Measurements from ENCODE around the gene TMEM244.
"Not testable (repeated sequence)": the region's sequence is repeated elsewhere in the genome, so short reads cannot be mapped to it uniquely, and the experiment has no call there.

Gene TMEM244

DNA sequence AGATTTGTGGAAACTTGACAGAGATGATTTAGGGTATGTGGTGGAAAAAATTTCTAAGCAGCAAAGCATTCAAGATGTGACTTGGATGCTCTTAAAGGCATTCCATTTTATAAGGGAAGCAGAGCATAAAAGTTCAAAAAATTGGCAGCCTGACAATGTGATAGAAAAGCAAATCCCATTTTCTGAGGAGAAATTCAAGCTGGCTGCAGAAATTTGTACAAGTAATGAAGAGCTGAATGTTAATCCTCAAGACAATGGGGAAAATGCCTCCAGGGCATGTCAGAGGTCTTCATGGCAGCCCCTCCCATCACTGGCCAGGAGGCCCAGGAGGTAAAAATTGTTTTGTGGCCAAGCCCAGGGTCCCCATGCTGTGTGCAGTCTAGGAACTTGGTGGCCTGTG is 58.2 kb downstream of the TMEM244 start:
- not testable (repeated sequence) for DNase-seq

DNA sequence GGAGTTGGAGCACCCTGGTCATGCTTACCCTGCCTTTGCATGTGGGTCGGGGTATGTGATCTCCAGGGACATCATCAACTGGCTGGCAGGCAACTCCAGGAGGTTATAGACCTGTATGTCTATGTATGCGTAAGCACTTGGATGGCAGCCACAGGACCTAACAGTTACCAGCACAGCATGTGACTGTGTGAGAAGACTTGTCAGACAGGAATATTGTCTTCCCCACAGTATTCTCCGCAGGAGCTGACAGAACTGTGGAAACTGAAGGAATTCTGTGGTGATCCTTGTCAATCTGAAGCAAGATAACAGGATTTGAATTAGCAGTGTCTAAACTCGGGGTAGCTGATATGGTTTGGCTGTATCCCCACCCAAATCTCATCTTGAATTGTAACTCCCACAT is 59.2 kb downstream of the TMEM244 start:
- no peak for DNase-seq

DNA sequence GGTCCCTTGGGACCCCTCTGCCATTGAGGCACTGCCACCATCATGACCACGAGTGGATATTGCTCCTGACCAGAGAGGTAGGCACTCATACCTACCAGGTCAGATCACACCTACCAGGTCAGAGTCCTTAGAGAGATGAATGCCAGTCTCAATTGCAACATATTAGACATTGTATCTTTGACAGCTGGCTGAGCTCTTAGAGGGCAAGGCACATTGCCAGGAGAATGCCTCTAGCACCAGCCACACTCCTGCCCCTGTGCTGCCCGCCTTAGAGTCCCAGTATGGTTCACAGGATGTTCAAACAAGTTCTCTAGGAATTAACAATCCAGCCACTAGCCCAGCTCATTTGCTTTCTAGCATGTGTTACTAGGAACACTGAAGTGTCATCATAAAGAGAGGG is 65.9 kb downstream of the TMEM244 start:
- no peak for DNase-seq

DNA sequence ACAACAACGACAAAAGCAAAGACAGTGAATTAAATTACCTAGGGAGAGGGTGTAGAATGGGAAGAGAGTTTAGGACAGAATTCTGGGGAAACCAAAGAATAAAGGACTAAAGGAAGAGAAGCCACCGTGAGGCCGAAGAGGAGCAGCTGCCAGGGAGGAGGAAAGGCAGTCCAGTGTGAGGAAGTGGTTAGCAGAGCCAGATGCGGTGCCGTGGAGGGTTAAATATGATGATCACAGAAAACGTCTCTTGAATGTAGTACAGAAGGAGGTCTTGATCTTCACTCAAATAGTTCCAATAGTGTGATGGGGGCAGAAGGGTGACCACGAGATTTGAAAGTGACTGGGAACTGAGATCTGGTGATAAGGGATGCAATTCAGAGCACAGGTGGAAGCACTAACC is 67.7 kb downstream of the TMEM244 start:
- no peak for DNase-seq

DNA sequence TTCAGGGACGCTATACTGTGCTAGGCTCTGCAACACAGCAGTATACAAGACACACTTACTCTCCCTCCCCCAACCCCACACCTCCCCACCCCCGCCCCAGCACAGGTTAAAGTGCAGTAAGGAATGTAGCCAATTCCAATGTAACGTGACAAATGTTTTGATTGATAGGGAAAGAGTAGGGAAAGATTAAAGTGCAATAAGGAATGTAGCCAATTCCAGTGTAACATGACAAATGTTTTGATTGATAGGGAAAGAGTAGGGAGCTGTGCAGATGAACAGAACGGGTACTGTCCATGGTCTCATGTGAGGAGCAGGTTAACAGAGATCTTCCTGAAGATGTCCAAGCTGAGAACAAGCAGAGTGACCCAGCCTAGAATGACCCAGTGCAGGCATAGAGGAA is 69.1 kb downstream of the TMEM244 start:
- DNase-seq, result no peak

DNA sequence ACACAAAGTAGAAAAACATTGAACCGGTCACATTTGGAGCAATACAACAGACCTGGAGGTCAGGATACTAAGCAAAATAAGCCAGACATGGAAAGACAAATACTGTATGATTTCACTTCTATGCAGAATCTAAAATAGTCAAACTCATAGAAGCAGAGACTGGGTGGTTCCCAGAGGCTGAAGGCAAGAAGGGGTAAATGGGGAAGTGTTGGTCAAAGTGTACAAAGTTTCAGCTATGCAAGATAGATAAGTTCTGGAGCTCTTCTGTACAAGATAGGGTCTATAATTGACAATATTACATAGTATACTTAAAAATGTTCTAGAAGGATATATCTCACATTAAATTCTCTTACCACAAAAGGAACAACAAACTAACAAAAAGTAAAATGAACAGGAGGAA is 70.3 kb downstream of the TMEM244 start:
- DNase-seq, result no peak

DNA sequence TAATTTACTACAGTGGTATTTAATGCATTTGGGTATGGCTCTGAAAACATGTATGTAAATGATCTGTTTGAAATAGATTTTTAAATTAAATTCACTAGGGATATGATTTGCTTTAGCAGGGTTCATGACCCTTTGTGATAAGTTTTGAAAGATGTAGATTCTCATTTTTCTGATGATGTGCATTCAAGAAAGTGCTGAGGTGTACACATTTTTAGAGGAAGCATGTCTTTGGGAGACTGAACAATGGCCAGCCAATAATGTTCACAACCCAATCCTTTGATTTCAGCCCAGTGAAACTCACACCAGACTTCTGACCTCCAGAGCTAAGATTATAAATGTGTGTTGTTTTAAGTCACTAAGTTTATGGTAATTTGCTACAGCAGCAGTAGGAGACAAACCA is 71.1 kb downstream of the TMEM244 start:
- no peak for DNase-seq

DNA sequence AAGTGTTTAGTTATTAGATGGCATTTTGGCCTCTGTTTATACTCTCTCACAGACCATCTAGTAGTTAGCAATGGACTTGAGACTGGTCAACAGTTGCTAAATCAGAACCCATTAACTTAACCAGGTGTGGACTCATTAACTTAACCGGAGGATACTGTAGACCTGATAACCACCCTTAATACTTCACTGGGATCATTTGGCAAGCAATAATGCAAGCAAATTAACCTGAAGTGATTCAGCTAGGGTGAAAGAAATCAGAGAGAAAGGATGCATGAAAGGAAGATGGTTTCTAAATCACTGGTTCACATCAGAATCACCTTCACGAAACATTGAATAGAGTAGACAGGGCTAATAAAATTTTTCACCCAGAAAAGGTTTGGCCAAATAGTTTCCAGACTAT is 73.3 kb downstream of the TMEM244 start:
- no peak for DNase-seq

DNA sequence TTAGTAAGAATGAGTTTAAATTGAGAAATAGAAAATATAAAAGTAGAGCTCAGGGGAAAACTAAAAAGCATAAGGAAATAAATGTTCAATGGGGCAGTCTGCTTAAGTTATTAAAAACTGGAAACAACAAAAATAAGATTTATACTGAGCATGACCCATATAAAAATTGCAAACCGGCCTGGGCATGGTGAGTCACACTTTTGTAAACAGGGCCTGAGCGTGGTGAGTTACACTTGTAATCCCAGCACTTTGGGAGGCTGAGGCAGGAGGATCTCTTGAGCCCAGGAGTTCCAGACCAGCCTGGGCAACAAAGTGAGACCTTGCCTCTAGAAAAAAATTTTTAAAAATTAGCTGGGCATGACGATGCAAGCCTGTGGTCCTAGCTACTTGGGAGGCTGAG is 74.6 kb downstream of the TMEM244 start:
- DNase-seq, result no peak

DNA sequence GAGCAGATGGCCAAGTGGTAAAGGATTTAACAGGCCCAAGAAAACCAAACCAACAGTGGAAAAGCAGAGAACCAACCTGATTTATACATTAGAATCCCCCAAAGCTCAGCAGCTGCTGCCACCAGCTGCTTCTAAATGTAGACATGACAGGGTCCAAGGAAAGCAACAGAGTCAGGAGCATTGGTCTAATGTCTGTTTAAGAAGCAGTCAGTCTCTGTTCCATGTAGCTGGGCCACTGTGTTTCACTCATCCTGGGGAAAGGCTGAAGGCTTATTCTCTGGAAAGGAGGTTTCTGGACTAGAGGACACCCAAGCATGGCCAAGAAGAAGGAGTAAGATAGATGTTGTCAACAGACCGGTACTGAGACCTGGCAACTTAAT is 75.4 kb downstream of the TMEM244 start:
- no peak for DNase-seq

DNA sequence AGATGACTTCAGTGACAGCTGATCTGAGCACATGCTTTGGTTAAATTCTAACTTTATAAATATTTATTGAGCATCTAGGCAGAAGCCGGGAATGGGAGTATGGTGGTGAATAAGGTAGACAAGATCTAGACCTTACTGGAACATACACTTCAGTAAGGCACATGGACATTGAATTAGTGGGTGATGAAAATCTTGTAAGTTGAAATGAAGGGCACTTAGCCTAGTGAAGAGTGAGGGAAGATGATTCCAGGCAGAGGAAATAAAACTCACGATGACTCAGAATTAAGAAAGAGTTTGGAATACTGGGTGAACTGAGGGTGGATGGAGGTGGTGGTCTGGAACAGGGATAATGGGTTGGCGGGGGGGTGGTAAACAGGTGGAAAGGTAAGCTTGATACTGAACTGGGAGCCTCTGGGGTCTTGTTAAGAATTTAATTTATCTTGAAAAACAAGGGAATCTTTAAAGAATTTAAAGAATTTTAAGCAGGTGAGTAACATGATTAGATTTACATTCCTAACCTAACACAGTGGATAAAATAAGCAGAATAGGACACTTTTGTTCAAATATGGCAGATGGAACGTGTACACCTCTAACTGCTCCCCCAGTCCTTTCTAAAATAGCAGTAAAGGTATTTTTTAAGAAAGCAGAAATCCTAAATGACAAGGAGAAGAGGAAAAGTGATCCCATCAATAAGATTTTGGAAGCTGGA is 75.9 kb downstream of the TMEM244 start:
- DNase-seq, result no peak
